Fibroblast of skin of back (primary cell): Measurements from ENCODE around the gene NT5C1B. TPM values are rescaled to one million over a fixed set of nuclear protein-coding genes. Genes with fewer than 3 reads are reported as not detected.
"Not testable (repeated sequence)": the region's sequence is repeated elsewhere in the genome, so short reads cannot be mapped to it uniquely, and the experiment has no call there.

ENCODE experiments used
- DNase-seq: peaks from one replicate; pipeline ENCODE4 v3.0.0-alpha.2; 2013
- polyA plus RNA-seq, 2 experiments: library from polyadenylated mRNA; unstranded; fragments of 120-200 nt; gene quantifications; one replicate each; pipeline ENCODE4 v1.2.1, GENCODE V29; 2013; ENCODE audit not compliant: insufficient read length in 2 of 2

NT5C1B gene
- 0.87 TPM for polyA plus RNA-seq (2013, experiment 1 of 2; ENCODE audit: insufficient read length)
- polyA plus RNA-seq (2013, experiment 2 of 2; ENCODE audit: insufficient read length): 0.84 TPM

- no peak for DNase-seq
Measured at GRCh38 chr2:18589354-18589753, at the start of gene NT5C1B. Gene NT5C1B, minus strand, starts transcription at chr2:18589569. Its CDS starts 101 bp downstream, at chr2:18589468.

GRCh38 chr2:18637196-18637595, 47.8 kb upstream of the NT5C1B start:
- no peak for DNase-seq

GRCh38 chr2:18632699-18633098, 43.3 kb upstream of the NT5C1B start:
- DNase-seq: not testable (repeated sequence)

GRCh38 chr2:18630941-18631340, 41.6 kb upstream of the NT5C1B start:
- peak; percentile 33 for DNase-seq

DNA sequence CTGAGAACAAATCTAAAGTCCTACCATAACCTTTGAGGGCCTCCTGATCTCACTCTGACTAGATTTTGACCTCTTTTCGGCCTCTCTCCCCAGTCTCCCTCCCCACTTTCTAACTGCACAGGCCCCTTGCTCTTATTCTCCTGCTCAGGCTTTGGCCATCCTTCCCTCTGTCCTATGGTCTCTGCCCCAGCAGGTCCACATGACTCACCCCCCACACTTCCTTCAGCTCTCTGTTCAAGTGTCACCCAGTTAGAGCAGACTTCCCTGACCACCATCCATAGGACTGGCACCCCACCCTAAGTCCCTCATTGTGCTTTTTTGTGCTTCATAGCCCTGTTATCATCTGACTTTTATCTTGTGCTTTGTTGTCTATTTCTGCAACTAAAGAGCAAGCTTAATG, 41.2 kb upstream of the NT5C1B start:
- DNase-seq: peak; percentile 42

GRCh38 chr2:18630101-18630500, 40.7 kb upstream of the NT5C1B start:
- peak; percentile 67 for DNase-seq

- DNase-seq: no peak
Measured at GRCh38 chr2:18626958-18627650, 37.7 kb upstream of the NT5C1B start.

DNA sequence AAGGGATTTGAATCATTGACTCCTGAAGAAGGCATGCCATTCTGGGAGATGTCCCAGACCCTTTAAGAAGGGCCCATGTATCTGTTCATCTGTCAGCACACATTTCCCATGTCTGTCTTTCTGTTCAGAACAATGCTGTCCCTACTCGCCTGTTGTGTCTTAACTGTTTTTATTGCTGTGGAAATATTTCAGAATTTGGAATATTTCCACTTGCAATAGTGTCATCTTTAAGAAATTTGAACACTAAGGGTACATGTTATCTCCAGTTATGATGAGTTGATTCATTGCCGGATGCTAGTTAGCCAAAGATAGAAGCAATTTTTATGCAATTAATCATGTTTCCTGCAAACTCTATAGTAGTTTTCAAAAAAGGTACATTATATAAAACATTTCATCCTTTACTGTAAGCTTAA, 36.9 kb upstream of the NT5C1B start:
- DNase-seq: peak; percentile 94

DNA sequence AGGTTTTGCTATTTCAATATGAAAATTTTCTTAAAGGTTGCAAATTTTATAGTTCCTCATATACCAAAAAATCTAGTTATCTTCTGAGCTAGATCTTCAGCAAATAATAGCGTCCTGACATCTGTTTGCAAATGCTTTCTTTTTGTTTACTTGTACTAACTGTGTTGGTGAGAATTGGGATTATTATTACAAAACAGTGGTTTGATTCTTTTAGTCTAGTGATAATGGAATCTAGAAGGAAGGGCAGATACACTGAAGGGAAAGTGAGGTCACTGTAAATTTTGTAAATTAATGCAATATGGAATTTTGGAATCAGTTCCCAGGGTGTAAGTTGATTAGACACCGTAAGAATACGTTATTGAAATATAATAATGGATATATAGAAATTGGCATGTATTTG, 36.2 kb upstream of the NT5C1B start:
- no peak for DNase-seq

DNA sequence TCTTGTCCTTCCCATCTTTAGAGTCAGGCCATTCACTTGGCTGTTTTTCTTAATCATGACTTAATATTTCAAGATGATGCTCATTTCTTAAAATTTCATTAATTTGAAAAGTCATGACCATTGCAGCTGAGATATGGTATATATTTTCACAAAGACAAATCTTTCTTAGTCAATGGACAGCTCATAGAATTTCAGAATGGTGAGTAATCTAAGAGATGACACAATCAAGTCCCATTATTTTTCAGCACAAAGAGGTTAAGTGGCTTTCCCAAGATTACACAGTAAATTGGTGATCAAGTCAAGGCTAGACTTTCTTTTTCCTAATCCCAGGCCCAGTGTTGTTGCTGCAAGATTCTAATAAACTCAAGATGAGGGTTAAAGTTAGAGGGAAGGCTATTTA, 34.4 kb upstream of the NT5C1B start:
- DNase-seq: peak; percentile 88

GRCh38 chr2:18620867-18621632, 31.7 kb upstream of the NT5C1B start:
- no peak for DNase-seq

DNA sequence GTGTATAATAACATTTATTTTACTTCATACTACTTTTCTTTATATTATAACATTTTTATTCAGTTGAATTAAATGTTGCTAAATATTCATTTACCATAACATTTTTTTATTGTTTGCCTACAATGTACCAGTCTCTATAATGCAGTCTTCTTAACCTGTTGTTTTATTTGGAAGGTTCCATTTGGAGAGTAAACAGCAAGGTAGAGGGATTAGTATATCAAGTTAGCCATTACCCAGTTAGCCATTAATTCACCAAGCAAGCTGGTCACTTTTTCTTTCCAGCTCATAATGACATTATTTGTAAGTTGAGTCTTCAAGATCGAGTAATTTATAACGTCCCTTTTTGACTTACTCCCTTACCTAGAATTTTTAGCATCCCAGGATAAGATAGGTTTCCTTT, 29.7 kb upstream of the NT5C1B start:
- no peak for DNase-seq

DNA sequence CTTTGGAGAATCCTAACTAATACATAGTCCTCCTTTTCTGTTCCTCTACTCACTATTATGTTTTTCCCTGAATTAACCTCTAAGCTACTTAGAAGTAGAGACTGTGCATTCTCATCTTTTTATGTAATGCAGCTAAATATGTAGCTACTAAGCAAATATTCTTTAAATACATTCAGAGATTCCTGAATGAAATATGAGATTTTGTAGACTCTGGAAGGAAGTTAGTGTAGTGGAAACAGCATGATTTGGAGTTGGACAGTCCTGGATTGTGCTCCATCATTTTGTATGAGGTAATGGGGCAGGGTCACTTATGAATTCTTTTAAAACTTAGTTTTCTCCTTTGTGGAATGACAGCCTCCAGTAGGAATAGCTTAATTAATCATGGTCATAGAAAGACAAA, 24.7 kb upstream of the NT5C1B start:
- DNase-seq: peak; percentile 86

DNA sequence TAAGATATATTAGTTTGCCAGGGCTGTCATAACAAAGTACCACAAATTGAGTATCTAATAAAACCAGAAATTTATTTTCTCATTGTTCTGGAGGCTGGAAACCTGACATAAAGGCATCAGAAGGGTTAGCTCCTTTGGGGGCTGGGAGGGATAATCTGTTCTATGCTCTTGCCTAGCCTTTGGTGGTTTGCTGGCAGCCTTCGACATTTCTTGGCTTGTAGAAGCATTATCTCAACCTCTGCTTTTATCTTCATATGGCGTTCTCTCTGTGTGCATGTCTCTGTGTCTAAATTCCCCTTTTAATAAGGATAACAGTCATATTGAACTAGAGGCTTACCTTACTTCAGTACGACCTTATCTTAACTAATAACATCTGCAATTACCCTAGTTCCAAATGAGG, 22.8 kb upstream of the NT5C1B start:
- DNase-seq: no peak

GRCh38 chr2:18611604-18612003, 22.2 kb upstream of the NT5C1B start:
- no peak for DNase-seq

DNA sequence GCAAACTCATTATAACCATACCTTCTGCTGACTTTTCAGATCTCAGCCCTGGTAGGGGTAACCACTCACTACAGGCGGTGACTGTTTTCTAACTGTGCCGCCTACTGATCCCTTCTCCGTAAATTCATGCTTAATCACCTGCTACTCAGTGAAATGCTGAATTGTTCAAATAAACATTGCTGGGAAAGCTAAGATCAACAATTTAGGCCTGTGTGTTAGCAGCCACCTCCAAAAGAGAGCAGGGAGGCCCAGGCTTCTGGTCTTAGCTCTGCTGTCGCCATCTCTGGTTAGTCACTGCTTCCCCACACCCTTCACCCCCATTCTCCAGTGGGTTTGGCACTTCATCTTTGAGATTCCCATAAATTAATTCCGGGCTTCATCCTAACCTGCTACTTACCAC, 21.8 kb upstream of the NT5C1B start:
- DNase-seq: no peak

GRCh38 chr2:18610651-18611050, 21.3 kb upstream of the NT5C1B start:
- DNase-seq: no peak

DNA sequence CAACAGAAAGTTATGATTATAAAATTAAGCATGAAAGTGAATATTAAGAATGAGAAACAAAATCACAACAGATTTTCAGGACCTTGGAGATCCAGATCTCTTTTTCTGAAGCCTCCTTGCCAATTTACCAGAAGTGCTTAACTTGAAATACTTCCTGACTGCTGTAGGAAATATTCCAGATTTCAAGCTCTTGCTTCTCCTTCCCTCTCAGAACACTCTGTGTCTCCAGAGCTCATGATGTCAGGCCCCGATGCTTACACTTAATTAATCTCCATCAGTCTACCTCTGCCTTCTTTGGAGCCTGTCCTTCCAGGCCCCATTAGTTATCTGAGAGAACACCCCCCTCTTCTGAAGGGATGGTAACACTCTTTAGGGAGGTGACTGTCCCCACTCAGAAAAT, 20.7 kb upstream of the NT5C1B start:
- no peak for DNase-seq

DNA sequence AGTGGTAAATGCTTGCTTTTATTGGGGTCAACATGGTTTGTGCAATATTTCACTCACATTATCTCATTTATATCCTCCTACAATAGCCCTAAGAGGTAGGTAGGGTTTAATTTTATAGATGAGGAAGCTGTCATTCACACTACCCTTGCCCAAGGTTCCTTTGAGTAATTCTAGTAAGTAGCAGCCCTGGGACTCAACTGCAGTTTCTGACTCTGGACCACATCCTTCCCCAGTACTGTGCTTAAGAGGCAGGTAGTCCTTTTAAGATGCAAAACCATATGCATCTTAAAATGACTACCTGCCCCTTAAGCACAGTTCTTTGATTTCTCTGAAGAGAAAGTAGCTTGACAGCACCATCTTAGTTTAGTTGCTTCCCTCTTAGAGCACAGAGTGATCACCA, 15.7 kb upstream of the NT5C1B start:
- no peak for DNase-seq

DNA sequence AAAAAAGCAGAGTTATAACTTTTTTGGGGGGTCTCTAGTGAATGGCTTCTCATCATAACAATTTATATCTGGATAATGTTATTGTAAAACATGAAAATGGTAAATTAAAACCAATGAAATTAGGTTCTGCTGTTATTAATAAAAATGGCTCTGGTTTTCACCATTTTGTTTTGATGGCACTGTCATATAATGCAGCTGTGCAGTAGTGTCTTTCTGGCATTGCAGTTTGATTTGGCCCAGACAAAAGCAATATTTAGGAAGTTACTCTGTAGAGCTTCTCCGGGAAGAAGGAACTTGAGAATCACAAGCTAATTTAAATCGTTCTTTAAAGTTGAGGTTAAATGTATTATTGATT, 15.1 kb upstream of the NT5C1B start:
- no peak for DNase-seq

DNA sequence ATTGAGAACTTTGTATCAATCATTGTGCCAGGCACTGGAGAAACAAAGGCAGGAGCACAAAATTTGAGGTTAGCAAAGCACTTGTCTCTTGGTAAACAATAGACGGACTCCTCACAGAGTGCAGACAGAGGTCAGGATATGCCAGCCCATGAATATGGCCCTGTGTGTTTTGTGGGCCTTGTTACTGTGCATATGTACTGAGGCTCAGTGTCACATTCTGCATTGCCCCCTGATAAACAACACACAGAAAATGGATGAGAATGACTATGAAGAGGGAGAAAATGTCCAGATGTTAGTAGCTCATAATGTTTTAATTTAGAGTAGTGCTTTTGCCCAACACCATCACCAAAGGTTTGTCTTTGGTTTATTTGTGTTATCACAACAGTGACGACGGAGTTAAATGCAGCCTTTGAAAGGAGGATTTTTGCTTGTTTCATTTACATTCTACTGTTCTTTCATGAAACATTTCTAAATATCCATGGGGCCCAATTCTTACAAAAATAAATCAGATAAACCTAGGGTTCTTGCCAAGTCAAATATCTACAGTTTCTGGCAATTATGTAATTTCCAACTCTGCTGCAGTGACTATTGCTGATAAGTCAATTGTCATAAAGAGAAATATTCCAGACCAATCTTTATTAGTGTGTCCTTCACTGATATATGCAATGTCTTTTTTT, 14.6 kb upstream of the NT5C1B start:
- DNase-seq: no peak

GRCh38 chr2:18602298-18602697, 12.9 kb upstream of the NT5C1B start:
- DNase-seq: no peak

DNA sequence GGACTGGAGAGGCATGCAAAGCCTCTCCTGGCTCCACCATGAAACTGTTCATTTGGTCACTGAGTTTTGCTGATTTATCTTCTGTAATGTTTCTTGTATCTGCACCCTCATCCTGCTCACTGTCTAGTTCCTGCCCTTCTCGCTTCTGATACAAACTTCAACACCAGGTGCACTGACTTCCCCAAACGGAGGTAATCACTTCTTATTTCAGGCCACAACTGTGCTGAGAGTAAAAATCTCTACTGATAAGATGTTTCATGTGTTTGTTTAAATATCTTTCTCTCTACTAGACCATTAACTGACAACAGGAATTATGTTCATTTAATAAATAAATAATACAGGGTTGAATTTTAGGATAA, 10.9 kb upstream of the NT5C1B start:
- no peak for DNase-seq
